Breast epithelium (tissue), 4 donors: Measurements from ENCODE around the gene IL15. TPM values are rescaled to one million over a fixed set of nuclear protein-coding genes. Genes with fewer than 3 reads are reported as not detected.
"Not testable (repeated sequence)": the region's sequence is repeated elsewhere in the genome, so short reads cannot be mapped to it uniquely, and the experiment has no call there.

Source experiments
- DNase-seq, 2 donors: peaks; one replicate each; pipeline ENCODE4 v3.0.0-alpha.2; 2019; ENCODE audit warnings: low spot score in 2 of 2
- H3K27ac ChIP-seq, 2 donors: fragments of 200-600 bp; sonication (generic) in 1 of 2; one replicate each; pipeline ENCODE4 v1.5.1; 2016 to 2019; ENCODE audit warnings: mild to moderate bottlenecking in 1 of 2
- H3K27me3 ChIP-seq, 2 donors: fragments of 200-600 bp; sonication (generic) in 1 of 2; one replicate each; pipeline versions ENCODE4 v1.5.1 to v1.6.0; 2017 to 2019; ENCODE audit warnings: control low read depth in 1 of 2, mild to moderate bottlenecking in 1 of 2
- H3K36me3 ChIP-seq: fragments of 200-600 bp; one replicate; pipeline ENCODE4 v1.5.1; 2019
- H3K4me1 ChIP-seq, 2 donors: fragments of 200-600 bp; sonication (generic); one replicate each; pipeline ENCODE4 v1.5.1; 2016 to 2019; ENCODE audit warnings: control low read depth in 1 of 2
- H3K4me3 ChIP-seq, 3 donors: fragments of 200-600 bp; sonication (generic); 1 replicate in 2 of 3; 2 replicates in 1 of 3; pipeline ENCODE4 v1.5.1; 2016 to 2019; ENCODE audit warnings: mild to moderate bottlenecking in 3 of 3, moderate library complexity in 2 of 3
- H3K9me3 ChIP-seq, 2 donors: fragments of 200-600 bp; sonication (generic) in 1 of 2; one replicate each; pipeline ENCODE4 v1.5.1; 2016 to 2019; ENCODE audit warnings: control low read depth in 1 of 2
- CTCF ChIP-seq, 3 donors: fragments of 450-650 bp; IDR thresholded peaks; one replicate each; pipeline ENCODE4 v1.5.1; 2016 to 2017; ENCODE audit warnings: antibody characterized with exemption in 3 of 3, mild to moderate bottlenecking in 3 of 3, moderate library complexity in 3 of 3
- POLR2A ChIP-seq: fragments of 450-650 bp; IDR thresholded peaks from one replicate; pipeline ENCODE4 v1.6.1; 2016; ENCODE audit warnings: antibody characterized with exemption, mild to moderate bottlenecking, moderate library complexity
- POLR2AphosphoS5 ChIP-seq, 3 donors: sonication (generic); formaldehyde crosslinking; IDR thresholded peaks; one replicate each; pipeline ENCODE4 v1.6.1; 2017; ENCODE audit warnings: antibody characterized with exemption in 3 of 3
- intact Hi-C: fragments of 100-400 bp; cut with DNase I; formaldehyde crosslinking; loops from one replicate; pipeline ENCODE4 v1.15.1; 2023; ENCODE audit warnings: low total_unique reads
- total RNA-seq, 3 donors: library from RNA; depleted of rRNA; stranded (reverse); fragments of >200 nt; gene quantifications; one replicate each; pipeline ENCODE4 v1.1.0, GENCODE V29; 2016

The IL15 gene
- total RNA-seq, 3 donors from 2014 or later, result 4.0 to 5.6 (median 5.1) TPM

GRCh38 chr4:141605425-141605856 is 30.9 kb upstream of the IL15 start:
- H3K27me3 ChIP-seq, result no peaks in the 10 kb centered on the region
- H3K4me1 ChIP-seq, result no peaks in the 10 kb centered on the region
- DNase-seq, result no peak
- no peaks in the 10 kb centered on the region for H3K9me3 ChIP-seq
- H3K4me3 ChIP-seq, result no peak overlapping the region
- H3K27ac ChIP-seq, result no peak overlapping the region
- TF ChIP-seq POLR2AphosphoS5 (IDR thresholded peaks at IDR 0.05) (no peak), POLR2A (no peak), CTCF (IDR thresholded peaks at IDR 0.05) (no peak)
- no peaks in the 10 kb centered on the region for H3K36me3 ChIP-seq
- intact Hi-C loops, result no loop called here

DNA sequence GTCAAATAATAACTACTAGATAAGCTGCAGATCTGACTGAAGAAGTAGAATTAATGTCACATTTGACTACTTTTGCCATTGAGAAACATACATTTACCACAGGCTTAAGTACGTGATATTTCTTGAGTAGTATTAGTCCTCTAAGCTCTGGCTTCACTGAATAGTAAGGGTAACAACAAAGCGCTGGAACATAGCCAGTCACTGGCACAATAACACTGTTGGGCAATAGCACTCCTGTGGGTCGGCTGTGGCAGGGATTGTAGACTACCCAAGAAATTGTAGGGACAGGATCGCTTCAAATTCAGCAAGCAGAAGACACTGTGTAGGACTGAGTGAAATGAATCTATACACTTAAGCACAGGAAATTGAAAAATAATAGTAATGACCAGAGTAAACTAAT is 27.1 kb upstream of the IL15 start:
- DNase-seq, result peak in 1 of 2 donors; percentile 24
- Histone ChIP-seq H3K4me3 (no peak overlapping the region), H3K36me3 (no peaks in the 10 kb centered on the region), H3K27me3 (no peaks in the 10 kb centered on the region), H3K4me1 (no peaks in the 10 kb centered on the region), H3K9me3 (no peaks in the 10 kb centered on the region), H3K27ac (no peak overlapping the region)
- intact Hi-C loops, result no loop called here
- no peak for TF ChIP-seq POLR2AphosphoS5 (IDR thresholded peaks at IDR 0.05)
- no peak for TF ChIP-seq POLR2A
- no peak for TF ChIP-seq CTCF (IDR thresholded peaks at IDR 0.05)

DNA sequence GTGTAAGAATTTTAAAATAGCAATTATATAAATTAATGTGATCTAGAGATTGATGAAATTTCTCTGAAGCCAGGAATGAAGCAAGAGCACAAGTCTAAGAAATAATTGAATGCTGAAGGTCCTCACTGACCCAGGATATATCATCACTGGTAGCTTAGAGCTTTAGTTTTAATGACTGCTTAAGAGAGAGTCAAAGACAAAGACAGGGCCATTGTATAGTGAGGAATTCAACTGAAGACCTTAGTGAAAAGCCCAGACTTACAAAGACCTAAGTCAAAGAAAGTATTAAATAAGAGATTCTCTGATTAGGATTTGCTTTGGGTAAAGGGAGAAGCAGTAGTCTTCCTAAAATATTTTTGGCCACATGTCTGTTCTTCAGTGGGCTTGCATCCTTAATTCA is 26.0 kb upstream of the IL15 start:
- Histone ChIP-seq H3K4me3 (no peak overlapping the region), H3K4me1 (no peaks in the 10 kb centered on the region), H3K27me3 (no peaks in the 10 kb centered on the region), H3K27ac (no peak overlapping the region), H3K9me3 (no peaks in the 10 kb centered on the region), H3K36me3 (no peaks in the 10 kb centered on the region)
- no peak for DNase-seq
- TF ChIP-seq CTCF (IDR thresholded peaks at IDR 0.05), result no peak
- TF ChIP-seq POLR2AphosphoS5 (IDR thresholded peaks at IDR 0.05), result no peak
- no peak for TF ChIP-seq POLR2A
- intact Hi-C loops, result no loop called here

GRCh38 chr4:141614878-141615586 is 21.4 kb upstream of the IL15 start:
- H3K27me3 ChIP-seq, result no peaks in the 10 kb centered on the region
- no peaks in the 10 kb centered on the region for H3K4me1 ChIP-seq
- no peak for DNase-seq
- H3K9me3 ChIP-seq, result no peaks in the 10 kb centered on the region
- no peak overlapping the region for H3K27ac ChIP-seq
- TF ChIP-seq POLR2AphosphoS5 (IDR thresholded peaks at IDR 0.05), result no peak
- no peak for TF ChIP-seq POLR2A
- no peak for TF ChIP-seq CTCF (IDR thresholded peaks at IDR 0.05)
- intact Hi-C loops, result no loop called here
- no peaks in the 10 kb centered on the region for H3K36me3 ChIP-seq
- no peak overlapping the region for H3K4me3 ChIP-seq

DNA sequence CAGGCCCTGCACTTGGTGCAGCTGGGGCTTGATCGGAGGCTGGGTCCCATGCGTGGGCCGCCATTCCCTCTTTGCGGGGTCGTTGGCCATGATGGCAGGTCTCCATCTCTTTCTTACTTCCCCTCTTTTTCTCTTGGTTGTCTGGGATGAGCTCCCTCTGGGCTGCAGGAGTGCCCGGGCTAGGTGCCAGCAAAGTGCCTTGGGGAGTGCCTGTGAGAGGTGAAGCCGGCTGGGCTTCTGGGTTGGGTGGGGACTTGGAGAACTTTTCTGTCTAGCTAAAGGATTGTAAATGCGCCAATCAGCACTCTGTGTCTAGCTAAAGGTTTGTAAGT is 20.8 kb upstream of the IL15 start:
- H3K4me1 ChIP-seq, H3K4me3 ChIP-seq, H3K36me3 ChIP-seq, H3K27me3 ChIP-seq, DNase-seq, H3K27ac ChIP-seq, H3K9me3 ChIP-seq, intact Hi-C loops: not testable (repeated sequence)

DNA sequence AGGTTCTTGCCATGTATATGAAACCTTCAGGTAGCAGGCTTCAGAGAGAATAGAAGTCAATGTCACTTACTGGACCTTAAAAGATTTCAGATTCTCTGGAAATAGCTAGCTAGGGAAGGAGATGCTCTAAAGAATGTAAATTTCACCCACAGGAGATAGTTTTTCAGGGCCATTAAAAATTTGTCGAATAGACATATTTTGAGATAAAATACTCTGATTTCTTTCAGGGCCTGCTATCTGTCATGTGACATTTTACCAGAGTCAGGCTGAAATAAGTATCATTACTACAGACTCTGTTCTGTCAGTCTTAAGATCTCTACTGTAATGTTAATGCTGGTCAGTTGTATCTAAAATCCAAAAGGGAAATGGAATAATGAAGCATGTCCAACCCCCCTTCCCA is 15.7 kb upstream of the IL15 start:
- Histone ChIP-seq H3K27me3 (no peaks in the 10 kb centered on the region), H3K27ac (no peak overlapping the region), H3K9me3 (no peaks in the 10 kb centered on the region), H3K4me3 (no peak overlapping the region), H3K4me1 (no peaks in the 10 kb centered on the region), H3K36me3 (no peaks in the 10 kb centered on the region)
- TF ChIP-seq CTCF (IDR thresholded peaks at IDR 0.05) (no peak), POLR2AphosphoS5 (IDR thresholded peaks at IDR 0.05) (no peak), POLR2A (no peak)
- intact Hi-C loops, result no loop called here
- DNase-seq, result no peak
